ENCODE data around the gene RAD51B. TPM values are rescaled to one million over a fixed set of nuclear protein-coding genes. Genes with fewer than 3 reads are reported as not detected.
"Not testable (repeated sequence)": the region's sequence is repeated elsewhere in the genome, so short reads cannot be mapped to it uniquely, and the experiment has no call there.

The RAD51B gene
- total RNA-seq, 2 donors from 2014 or later, result 37.0 to 49.7 TPM

DNA sequence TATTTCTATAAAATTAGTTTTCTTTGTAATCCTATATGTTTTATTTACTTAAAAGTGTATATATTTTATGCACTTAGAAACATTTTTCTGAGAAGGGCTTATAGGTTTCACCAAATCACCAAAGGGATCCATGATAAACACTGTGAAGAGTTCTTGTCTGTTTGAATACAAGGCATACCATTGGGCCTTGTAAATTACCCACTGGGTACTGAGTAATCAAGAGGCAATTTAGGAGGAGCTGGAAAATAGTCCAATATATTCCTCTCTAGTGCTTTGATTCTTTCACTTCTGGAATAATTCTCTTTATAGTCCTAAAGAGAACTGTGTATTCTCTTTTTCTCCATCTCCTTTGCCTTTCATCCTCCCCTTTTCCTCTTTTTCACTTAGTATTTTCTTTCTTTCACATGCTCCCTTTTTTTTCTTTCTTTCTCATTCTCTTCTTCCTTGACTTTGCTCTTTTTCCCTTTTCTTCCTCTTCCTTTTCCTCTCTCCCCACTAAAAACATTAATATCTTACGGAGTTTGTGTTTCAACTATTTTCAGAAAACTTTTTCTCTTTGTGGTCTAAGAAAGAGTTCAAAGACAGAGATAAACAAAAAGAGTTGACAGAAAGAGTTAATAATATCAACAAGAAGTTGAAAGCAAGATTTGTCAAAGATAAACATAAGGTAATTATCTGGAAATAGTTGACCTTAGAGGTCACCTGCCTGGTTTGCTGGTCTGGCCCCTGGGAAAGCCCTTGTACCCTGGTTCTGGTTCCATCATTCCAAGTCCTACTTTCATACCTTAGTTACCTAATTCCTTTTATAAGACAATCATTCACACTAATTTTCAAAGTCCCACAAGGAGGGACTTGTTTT, 435.3 kb downstream of the RAD51B start:
- no peaks in the 10 kb centered on the region for H3K9me3 Mint-ChIP-seq
- no peak overlapping the region for H3K27ac Mint-ChIP-seq
- ATAC-seq (replicated peaks), result no peak
- H3K27me3 Mint-ChIP-seq, result no peaks in the 10 kb centered on the region
- peaks cover 35% of the 10 kb centered on the region for H3K4me1 Mint-ChIP-seq
- no peaks in the 10 kb centered on the region for H3K36me3 Mint-ChIP-seq (ENCODE audit: low read depth)
- no peak overlapping the region for H3K4me3 Mint-ChIP-seq

DNA sequence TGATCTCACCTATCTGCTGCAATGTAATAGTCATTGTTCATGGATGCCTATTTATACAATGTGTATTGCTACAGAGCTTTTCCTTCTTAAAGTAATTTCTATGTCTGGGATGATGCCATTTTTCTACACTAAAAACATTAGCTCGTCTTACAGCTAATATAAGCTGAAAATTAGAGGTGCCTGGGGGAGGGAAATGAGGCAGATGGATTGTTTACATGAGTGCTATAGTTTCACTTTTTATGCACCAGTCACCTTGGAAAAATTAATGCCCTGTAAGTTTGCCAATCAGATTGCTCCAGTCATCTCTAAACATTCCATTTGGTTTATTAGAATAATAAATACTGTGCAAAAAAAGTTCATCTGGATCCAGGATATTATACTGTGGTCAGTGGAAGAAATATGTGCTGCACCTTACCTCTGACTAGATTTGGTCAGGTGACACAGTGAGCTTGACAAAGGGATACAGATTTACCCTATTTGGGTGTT, 436.2 kb downstream of the RAD51B start:
- Mint-ChIP-seq H3K4me3 (peak overlapping the region; percentile 24), H3K27me3 (no peaks in the 10 kb centered on the region), H3K36me3 (ENCODE audit: low read depth) (no peaks in the 10 kb centered on the region), H3K27ac (no peak overlapping the region), H3K4me1 (peaks cover 37% of the 10 kb centered on the region), H3K9me3 (no peaks in the 10 kb centered on the region)
- ATAC-seq (replicated peaks), result no peak

DNA sequence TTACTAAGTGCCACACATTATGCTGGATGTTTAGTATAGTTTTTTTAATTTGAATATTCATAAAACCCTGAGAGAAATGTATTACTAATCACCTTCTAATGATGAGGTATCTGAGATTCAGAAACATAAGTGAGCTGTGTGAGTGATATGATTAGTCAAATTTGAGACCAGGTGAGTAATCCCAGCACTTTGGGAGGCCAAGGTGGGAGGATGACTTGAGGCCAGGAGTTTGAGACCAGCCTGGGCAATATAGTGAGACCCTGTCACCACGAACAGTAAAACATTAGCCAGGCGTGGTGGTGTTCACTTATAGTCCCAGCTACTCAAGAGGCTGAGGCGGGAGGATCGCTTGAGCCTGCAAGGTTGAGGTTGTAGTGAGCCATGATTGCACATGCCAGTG, 438.4 kb downstream of the RAD51B start:
- Mint-ChIP-seq H3K36me3 (ENCODE audit: low read depth) (no peaks in the 10 kb centered on the region), H3K9me3 (no peaks in the 10 kb centered on the region), H3K4me1 (peaks cover 41% of the 10 kb centered on the region), H3K4me3 (no peak overlapping the region), H3K27ac (no peak overlapping the region), H3K27me3 (no peaks in the 10 kb centered on the region)
- peak; percentile 65 for ATAC-seq (replicated peaks)

DNA sequence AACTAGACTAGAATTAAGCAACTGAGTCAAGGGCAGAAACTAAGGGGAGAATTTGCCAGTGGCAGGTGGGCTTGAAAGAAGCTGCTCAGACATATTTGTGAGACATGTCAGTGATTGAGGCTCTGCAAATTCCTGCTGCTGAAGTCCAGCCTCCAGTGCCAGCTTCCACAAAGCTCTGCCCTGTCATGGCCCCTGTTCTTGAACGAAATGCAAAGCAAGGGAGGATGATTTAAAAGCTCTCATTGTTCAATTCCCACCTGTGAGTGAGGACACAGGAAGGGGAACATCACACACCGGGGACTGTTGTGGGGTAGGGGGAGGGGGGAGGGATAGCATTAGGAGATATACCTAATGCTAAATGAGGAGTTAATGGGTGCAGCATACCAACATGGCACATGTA, 439.4 kb downstream of the RAD51B start:
- Mint-ChIP-seq H3K27ac (peak overlapping the region; percentile 26), H3K4me1 (peaks cover 45% of the 10 kb centered on the region)
- not testable (repeated sequence) for H3K4me3 Mint-ChIP-seq; H3K9me3 Mint-ChIP-seq; H3K27me3 Mint-ChIP-seq; ATAC-seq (replicated peaks); H3K36me3 Mint-ChIP-seq (ENCODE audit: low read depth)

DNA sequence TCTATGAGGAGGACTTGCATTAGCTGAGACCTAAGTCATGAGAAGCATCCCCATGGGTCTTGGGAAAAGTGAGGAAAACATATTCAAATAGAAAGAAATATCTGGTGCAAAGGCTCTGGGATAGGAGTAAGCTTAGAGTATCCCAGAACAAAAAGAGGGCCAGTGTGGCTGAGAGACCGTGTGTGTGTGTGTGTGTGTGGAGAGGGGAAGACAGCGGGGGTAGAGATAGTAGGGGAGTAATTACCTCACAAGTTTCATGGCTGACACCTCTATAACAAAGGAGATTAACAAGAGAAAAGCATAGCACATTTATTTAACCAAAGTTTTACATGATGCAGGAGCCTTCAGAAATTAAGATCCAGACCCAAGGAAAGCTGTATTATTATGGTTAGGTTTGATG, 440.5 kb downstream of the RAD51B start:
- Mint-ChIP-seq H3K4me1 (peaks cover 51% of the 10 kb centered on the region), H3K36me3 (ENCODE audit: low read depth) (no peaks in the 10 kb centered on the region), H3K4me3 (no peak overlapping the region), H3K9me3 (no peaks in the 10 kb centered on the region), H3K27ac (peak overlapping the region; percentile 46), H3K27me3 (no peaks in the 10 kb centered on the region)
- no peak for ATAC-seq (replicated peaks)

DNA sequence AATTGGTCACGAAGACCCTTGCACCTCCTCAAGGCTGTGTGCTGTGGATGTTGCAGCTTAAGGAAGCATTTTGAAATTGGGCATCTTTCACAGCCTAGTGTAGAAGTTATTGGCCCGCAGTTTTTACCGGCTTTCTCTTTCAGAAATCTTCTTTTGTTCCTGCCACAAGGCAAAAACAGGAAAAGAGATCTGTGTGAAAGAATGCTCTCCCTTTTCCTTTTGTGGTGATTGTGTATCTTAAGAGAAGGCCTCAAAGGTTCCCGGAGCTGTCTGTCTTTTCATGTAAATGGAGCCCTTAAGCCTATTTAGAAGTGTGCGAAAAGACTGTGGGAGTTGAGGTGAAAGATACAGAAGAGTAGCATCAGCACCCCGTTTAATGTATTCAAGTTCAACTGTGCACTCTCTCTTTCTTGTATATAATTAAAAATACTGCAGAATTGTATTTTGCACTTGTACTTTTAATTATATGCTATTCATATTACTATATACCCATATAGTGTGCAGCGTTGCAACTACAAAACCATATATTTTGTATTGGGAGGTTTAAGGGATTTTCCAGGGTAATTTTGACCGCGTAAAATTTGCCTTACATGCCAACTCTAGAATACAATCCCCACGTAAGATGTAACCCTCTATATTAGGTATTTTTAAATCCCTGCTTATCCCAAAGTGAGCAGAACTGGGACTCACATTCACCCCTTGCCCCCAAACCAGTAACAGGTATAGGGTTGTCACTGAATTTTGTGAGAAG, 441.7 kb downstream of the RAD51B start:
- Mint-ChIP-seq H3K4me3 (peak overlapping the region; percentile 62), H3K9me3 (no peaks in the 10 kb centered on the region), H3K36me3 (ENCODE audit: low read depth) (no peaks in the 10 kb centered on the region), H3K27ac (peak overlapping the region; percentile 46), H3K4me1 (peaks cover 42% of the 10 kb centered on the region), H3K27me3 (no peaks in the 10 kb centered on the region)
- ATAC-seq (replicated peaks), result peak; percentile 62

DNA sequence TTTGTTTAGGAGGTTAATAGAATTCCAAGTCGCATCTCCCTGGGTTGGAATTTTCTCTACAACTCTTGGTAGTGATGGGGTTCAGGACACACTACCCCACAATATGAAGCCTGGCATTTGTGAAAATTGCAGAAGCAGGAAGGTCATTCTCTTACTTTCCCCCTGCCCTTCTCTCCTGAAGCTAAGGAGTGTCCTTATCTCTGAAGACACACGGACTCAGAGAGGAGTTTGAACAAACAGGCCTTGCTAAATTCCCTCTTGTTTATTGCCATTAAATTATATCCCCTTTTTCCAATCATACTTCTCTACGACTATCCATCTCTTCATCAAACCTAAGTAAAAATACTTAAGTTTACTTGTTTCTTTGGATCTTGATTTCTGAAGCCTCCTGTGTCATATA, 443.0 kb downstream of the RAD51B start:
- Mint-ChIP-seq H3K4me1 (peaks cover 38% of the 10 kb centered on the region), H3K27ac (no peak overlapping the region), H3K4me3 (no peak overlapping the region), H3K36me3 (ENCODE audit: low read depth) (no peaks in the 10 kb centered on the region), H3K9me3 (no peaks in the 10 kb centered on the region), H3K27me3 (no peaks in the 10 kb centered on the region)
- ATAC-seq (replicated peaks), result no peak

DNA sequence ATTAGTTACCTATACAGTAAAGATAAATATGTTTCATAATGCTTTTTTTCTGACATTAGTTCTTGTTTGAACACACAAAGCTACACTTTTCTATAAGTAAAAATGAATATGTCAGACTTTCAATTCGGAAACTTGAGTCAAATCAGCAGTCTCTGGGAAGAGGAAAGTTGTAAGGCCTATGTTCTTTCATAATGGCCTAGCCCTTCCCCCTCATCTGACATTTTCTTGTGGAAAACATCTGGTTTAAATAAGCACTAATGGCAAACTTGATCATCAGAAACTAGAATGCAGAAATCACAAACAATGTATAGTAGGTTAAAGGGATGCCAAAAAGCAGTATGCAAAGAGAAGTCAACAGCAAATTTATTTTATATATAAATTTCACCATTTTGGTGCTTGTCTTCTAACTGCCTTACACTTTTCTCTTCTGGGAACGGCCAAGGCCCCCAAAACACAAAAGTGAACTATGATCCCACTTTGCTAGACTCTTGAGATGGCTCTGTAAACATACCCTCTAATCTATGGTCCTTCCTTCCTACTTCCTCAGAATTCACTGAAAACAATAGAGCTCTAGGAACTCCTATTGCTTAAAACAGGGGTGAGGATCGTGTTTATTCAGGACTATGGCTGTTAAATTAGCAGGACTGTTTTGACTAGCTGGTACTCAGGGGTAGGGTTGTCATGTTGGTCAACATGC, 444.1 kb downstream of the RAD51B start:
- ATAC-seq (replicated peaks), result peak; percentile 40

DNA sequence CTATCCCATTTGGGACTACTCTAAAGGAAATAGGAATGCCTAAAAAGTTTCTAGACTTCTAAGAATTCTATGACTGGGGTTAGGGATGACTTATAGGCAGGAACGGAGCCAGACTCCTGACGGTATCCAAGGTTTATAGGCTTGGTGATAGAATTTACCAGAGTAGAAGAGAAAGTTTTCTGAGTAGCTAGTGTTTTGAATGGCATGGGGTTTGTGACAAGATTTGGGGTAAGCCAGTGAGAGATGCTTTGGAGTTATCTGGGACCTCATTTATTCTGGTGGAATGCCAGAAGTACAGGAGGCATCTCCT, 444.6 kb downstream of the RAD51B start:
- H3K27me3 Mint-ChIP-seq, result no peaks in the 10 kb centered on the region
- no peaks in the 10 kb centered on the region for H3K36me3 Mint-ChIP-seq (ENCODE audit: low read depth)
- peak overlapping the region; percentile 21 for H3K27ac Mint-ChIP-seq
- no peak overlapping the region for H3K4me3 Mint-ChIP-seq
- H3K9me3 Mint-ChIP-seq, result no peaks in the 10 kb centered on the region
- no peak for ATAC-seq (replicated peaks)
- H3K4me1 Mint-ChIP-seq, result peaks cover 48% of the 10 kb centered on the region

More for the DNA sequence above, 444.1 kb downstream of the RAD51B start:
- no peak overlapping the region for H3K4me3 Mint-ChIP-seq
- no peaks in the 10 kb centered on the region for H3K9me3 Mint-ChIP-seq
- peaks cover 44% of the 10 kb centered on the region for H3K4me1 Mint-ChIP-seq
- H3K27me3 Mint-ChIP-seq, result no peaks in the 10 kb centered on the region
- H3K36me3 Mint-ChIP-seq (ENCODE audit: low read depth), result no peaks in the 10 kb centered on the region
- peak overlapping the region; percentile 21 for H3K27ac Mint-ChIP-seq

DNA sequence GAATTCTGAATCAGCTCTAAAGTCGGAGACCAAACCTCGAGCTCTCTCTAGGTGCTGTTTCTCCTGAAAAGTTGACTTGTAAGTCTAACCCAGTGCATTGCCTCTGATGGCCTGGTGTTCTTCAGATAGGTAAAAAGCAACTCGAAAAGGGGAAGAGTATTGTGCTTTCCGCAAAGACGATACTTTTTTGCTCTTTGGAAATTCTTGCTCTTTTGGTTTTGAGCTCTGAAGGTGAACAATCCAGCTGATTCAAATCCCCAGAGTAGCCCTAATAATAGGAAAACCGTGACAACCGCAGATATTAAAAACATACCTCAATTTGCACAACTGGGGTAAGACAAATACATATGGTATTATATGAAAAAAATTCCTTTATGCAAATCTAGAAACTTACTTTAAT, 447.4 kb downstream of the RAD51B start:
- Mint-ChIP-seq H3K27ac (no peak overlapping the region), H3K9me3 (no peaks in the 10 kb centered on the region), H3K27me3 (no peaks in the 10 kb centered on the region), H3K36me3 (ENCODE audit: low read depth) (no peaks in the 10 kb centered on the region), H3K4me3 (peak overlapping the region; percentile 18), H3K4me1 (peaks cover 41% of the 10 kb centered on the region)
- ATAC-seq (replicated peaks), result peak; percentile 13

DNA sequence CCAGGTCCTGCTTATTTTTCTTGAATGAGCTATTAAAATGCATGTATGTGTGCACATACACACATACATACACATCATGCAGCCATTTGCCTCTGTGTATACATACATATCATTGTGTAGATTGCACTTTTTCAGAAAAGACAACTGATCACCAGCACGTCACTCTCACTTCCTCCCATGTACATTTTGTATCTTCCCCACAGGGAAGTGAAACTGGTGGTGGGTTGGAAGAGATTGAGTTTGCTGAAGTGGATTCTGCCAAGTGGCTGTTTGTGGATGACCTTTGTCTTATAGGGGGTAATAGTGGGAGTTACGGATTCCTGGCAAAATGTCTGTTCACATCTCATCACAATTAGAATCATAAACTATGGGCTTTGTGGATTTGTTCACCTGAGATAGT, 448.6 kb downstream of the RAD51B start:
- H3K4me1 Mint-ChIP-seq, result peaks cover 38% of the 10 kb centered on the region
- H3K4me3 Mint-ChIP-seq, result peak overlapping the region; percentile 31
- peak overlapping the region; percentile 3 for H3K27ac Mint-ChIP-seq
- no peaks in the 10 kb centered on the region for H3K27me3 Mint-ChIP-seq
- H3K36me3 Mint-ChIP-seq (ENCODE audit: low read depth), result no peaks in the 10 kb centered on the region
- ATAC-seq (replicated peaks), result peak; percentile 62
- no peaks in the 10 kb centered on the region for H3K9me3 Mint-ChIP-seq

DNA sequence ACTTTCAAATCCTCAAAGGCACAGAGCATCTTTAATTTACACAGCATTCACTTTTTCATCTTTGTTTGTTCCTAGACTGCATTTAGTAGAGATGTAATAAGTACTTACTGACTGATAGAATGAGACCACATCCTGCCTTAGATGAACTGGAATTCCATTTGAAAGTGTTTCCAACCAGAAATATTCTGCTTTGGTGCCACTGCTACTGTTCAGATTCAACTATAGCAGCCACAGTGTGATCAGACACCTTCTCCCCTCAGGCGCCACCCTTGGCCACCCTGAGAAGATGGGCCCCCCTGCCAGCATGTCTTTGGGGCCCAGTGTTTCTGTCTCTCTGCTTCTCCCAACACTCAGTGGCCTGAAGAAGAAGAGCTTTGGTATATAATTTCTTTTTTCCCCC, 449.1 kb downstream of the RAD51B start:
- H3K36me3 Mint-ChIP-seq (ENCODE audit: low read depth), result no peaks in the 10 kb centered on the region
- peak overlapping the region; percentile 3 for H3K27ac Mint-ChIP-seq
- H3K27me3 Mint-ChIP-seq, result no peaks in the 10 kb centered on the region
- H3K4me1 Mint-ChIP-seq, result peaks cover 36% of the 10 kb centered on the region
- H3K4me3 Mint-ChIP-seq, result peak overlapping the region; percentile 31
- no peaks in the 10 kb centered on the region for H3K9me3 Mint-ChIP-seq
- ATAC-seq (replicated peaks), result peak; percentile 21

DNA sequence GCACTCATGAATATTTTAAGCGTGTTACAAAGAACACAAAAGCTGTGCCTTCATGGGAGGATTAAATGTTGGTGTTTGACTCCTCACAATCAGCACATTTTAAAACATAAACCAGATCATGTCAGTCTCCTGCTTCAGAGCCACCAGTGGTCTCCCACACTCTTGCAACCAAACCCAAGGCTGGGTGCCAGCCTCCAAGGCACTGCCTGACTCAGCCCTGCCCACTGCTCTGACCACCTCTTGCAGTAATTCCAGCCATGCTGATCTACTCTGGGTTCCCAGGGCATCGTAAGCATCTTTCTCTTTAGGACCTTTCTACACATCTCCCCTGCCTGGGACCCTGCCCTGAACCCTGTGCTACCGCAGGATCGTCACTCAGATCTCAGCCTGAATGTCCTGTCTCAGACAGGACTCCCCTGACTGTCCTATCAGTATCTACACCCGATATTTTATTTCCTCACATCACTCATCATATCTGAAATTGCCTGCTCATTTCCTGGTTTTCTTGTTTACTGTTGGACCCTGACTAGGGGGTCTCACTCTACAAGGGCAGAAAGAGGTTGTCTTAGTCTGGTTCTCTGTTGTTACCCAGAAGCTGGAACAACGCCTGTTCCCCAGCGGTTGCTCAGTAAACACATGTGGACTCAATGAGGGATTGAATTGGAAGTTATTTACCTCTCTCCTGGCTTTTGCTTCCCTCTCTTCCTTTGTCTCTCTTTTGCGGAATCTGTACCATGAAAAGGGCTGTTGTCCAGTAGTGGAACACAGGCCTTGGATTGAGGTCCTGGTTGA, 449.8 kb downstream of the RAD51B start:
- peaks cover 36% of the 10 kb centered on the region for H3K4me1 Mint-ChIP-seq
- H3K27ac Mint-ChIP-seq, result peak overlapping the region; percentile 3
- H3K9me3 Mint-ChIP-seq, result no peaks in the 10 kb centered on the region
- peak; percentile 82 for ATAC-seq (replicated peaks)
- no peaks in the 10 kb centered on the region for H3K27me3 Mint-ChIP-seq
- H3K4me3 Mint-ChIP-seq, result peak overlapping the region; percentile 31
- no peaks in the 10 kb centered on the region for H3K36me3 Mint-ChIP-seq (ENCODE audit: low read depth)

DNA sequence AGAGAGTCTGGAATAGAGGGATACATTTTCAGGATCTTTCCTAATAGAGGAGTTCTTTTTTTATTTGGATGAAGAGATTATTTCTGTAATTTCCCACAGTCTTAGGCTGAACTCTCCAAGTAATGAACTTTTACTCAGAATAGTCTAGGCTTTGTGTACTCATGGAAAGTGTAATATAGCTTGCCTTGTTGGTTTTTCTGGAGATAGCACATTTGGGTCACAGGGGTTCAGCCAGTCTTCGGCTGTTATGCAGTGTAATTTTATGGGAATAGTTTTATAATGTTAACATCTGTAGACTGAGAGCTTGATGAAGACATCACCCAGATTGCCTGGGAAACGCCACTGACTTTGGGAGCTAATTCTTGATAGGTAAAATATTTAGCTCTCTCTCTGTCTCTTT, 450.8 kb downstream of the RAD51B start:
- Mint-ChIP-seq H3K9me3 (no peaks in the 10 kb centered on the region), H3K27me3 (no peaks in the 10 kb centered on the region), H3K4me3 (no peak overlapping the region), H3K4me1 (peaks cover 44% of the 10 kb centered on the region), H3K27ac (no peak overlapping the region), H3K36me3 (ENCODE audit: low read depth) (no peaks in the 10 kb centered on the region)
- no peak for ATAC-seq (replicated peaks)

Measured in activated T-helper 17 cell treated with anti-CD3 and anti-CD28 coated beads, Interleukin-2, amount 50 U/mL, for 72 hours (primary cell).